NCI-H2227 treated with DMSO at 0.1 percent for 48 hours (cell line): ENCODE results near the gene PKHD1.

Experiments used
- DNase-seq: peaks from one replicate; lab custom pipeline; 2025; lab: John Stamatoyannopoulos, UW

PKHD1 gene

DNA sequence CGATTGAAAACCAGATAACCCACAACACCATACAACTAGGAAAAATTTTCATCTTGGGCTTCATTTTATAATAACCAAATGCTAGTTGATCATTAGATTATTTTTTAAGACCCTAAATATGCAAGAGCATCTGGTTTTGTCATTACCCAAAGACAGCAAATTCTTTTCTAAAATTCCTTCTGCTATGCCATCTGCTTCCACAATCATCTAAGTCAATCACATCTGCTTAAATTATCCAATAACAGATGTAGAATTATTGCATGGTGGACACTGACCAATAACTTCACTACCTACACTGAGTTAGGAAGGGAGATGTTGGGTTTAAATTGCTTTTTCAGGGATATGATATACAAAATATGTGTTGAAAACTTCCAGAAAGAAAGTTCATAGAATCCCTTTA lies 41.9 kb downstream of the PKHD1 start:
- DNase-seq = no peak

DNA sequence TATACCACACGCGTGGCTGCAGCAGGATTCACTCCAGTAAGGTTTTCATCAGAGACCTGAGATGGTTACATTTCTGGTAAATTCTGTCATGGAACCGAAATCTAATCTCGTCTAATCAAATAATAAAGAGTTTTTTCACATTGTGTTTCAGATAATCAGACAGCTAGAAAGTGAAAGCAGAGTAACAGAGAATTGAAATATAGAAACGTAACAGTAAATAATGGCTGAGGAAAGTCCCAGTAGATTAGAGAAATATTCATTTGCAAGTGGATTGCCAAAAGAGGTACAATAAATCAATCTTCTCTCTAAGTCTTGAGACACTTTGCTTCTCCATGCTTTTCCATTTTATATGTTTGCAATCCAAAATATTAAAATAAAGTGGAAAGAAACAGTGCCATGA lies 42.4 kb downstream of the PKHD1 start:
- DNase-seq = no peak

DNA sequence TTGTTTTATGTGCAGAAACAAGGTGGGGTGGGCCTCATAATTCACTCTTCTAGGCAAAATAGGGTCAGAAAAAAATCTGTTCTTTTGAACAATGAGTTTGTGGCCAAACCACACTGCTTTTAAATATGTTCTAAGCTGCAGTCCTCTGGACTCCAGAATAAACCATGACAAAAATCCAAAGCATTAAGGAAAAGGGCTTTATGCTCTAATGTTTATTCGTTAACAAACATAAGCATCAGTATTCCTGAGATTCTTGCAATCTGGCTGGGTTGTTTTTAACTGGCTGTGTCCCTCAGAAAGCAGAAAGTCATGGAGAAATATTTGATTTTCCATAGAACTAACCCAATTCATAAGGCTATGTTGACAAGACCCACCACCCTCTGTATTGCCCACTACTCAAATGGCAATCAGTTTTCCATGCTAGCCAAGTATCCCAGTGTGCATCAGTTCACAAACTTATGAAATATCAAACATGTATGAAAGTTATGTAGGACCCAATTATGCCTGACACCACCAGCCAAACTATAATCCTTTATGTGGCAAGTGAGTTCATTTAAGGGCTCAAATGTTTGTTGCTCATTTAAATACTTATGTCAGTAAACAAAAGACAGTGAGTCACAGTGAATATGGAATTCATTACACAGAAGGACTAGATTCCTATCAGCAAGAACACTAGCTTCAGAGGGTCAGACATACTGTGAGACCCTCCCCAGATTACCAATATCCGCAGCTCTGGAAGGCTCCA lies 45.1 kb downstream of the PKHD1 start:
- no peak for DNase-seq

DNA sequence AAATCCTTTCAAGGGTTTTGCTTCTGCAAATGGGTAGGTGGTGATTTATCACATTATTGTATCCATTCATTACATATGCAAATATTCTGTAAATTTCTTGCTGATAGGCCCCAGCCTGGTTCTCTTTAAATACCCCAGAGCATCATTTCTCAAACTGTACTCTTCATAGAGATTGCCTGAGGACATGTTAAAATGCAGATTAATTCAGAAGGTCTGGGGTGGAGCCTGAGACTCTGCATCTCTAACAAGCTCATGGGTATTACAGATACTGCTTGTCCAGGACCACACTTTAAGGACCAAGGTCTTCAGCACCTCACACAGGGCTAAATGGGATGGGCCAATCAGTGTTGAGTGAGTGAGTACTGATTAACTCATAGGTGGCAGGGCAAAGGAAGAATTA lies 46.3 kb downstream of the PKHD1 start:
- DNase-seq = no peak

DNA sequence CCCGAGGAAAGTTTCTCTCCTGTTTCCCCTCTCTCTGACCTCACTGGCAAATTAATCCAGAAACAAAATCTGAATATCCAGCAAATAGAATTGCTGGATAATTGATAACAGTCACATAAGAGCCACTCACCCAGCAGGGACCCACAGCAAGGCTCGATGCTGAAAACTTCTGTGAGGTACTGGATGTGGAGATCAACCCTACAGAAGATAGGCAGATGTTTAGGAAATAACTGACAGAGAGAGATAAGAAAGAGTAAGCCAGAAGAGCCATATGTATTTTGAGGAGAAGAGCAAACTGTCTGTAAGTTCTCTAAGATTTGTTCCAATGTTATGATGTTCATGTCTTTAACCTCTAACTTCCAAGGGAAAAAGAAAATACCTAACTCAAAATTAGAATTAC lies 59.7 kb downstream of the PKHD1 start:
- DNase-seq = no peak

DNA sequence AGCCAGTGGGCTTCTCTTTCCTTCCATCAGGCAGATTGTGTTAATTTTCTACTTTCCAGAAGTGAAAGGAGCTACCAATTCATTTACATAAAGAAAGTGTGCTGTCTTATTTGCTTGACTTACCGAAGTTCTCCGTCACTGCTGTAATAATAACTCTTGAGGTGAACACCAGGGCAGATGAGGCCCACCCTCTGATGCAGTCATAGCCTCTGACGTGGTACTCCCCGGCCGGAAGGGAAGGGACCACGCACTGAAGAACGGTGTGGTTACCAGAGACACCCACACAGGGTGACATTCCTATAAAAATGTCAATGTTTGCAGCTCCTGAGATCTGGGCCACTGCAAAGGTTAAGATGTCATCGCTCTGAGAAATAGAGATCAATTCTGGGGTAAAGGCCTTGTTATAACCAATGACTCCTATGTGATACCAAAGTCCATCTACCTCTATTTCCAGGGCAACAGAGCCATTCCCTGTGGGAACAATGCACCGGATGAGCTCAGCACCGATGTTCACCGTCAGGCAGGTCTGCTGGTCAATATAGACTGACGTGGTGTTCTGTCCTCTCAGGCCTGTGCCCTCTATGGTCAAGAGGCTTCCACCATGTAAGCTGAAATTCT lies 62.9 kb downstream of the PKHD1 start:
- no peak for DNase-seq

DNA sequence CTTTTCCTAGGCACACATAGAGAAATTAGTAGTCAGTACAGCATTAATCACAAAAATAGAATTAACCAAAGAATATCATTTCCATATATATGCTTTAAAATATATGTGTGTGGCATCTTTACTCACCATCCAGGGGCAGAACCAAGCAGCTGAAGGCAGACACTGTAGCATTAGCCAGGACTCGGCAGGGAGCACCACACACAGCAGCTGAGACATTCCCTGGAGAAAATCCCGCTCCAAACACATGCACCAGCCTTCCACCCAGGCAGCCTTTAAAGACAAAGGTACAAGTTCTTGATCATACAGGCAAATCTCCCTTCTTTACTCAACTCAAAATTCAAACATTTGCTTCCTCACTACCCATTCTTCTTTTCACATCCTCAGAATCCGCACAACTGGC lies 64.7 kb downstream of the PKHD1 start:
- DNase-seq = no peak

DNA sequence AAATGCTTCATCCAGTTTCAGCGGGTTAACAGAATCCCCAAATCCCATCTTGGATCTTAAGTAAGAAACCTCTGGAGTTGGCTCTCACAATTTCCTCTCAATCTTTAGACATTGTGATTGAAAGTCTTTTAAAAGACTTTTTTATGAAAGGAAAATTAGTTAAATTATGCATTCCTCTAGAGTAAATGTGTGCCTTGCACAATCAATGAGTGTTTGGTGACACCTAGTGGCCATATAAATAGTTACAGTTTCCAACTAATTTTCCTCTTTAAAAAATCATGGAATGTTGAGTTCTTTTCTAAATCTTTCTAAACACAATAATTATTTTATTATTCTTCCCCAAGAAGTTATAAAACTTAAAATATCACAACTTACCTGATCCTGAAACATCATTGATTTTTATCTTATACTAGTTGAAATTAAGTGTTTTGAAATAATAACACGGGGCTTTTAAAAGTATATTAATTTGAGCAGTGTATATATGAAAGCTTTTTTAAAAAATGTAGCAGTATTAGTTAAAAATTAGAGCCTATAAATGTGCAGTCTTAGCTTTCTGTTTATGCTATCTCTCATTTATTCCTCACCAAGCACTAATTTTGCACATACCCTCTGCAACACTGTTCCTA lies 66.4 kb downstream of the PKHD1 start:
- DNase-seq = peak; percentile 15

DNA sequence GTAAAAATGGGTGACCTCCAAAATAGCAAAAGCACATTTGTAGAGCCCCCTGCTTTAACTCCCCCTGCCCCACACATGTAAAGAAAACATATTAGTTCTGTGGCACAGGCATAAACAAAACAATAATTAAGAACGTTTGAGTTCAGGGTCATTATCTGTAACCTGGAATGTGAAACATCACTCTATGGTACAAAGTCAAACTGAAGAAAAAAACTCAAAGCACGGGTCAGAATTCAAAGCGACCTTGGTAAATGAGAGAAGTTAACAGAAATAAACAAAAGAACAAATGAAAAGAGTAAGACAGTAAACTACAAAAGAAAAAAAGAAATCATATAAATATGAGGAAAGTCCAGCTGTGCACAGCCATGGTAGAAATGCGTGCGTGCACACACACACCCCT lies 67.5 kb downstream of the PKHD1 start:
- no peak for DNase-seq

DNA sequence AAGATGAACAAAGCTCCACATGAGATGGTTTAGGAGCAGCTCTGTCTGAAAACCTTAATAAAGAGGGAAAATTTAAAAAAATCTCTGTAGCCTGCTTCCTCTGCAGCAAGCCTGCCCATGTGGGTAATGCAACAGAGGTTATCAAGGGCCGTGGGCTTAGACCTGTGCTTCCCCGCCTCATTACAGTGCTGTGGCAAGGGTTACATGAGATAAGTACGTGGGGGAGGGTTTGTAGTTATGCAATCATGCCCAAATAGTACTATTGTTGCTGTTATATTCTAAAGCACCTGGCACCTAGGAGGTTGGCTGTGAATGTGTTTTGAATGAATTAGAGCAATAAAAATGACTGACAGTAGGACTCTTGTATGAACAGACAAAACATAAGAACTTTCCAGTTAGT lies 68.3 kb downstream of the PKHD1 start:
- DNase-seq = no peak

DNA sequence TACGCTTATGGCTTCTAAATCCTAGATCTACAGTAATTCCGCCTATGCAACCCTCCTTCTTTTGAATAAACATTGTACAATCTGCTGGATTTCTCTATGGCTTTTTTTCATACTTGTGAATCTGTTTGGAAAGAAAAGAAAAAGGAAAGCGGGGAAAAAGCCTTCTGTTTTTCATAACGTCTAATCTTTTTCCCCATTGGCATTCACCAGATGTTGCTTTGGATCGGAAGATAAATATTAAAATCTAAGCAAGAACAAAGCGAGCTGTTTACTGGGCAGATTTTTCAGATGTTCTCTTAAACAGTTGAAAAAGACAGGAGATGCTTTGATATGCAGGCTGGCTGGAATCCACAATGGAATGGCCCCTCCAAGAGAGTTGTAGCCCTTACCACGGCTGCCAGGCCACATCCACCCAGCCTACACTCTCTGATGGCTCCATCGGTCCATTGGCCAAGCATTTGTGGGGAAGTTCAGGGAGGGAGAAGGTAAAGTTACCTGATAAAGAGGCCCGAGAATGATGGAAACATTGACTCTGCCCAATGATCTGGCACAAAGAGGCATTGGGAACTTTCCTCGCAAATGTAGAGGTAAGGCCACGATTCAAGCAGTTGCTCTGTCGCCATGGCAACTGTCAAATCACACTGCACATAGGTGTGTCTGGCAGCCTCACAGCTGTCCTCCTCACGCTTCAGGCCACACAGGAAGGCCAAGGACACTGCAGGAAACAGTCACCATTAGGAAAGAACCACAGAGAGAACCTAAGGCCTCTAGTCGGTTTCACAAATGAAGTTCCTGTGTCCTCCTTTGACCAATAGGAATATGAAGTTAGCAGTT lies 70.3 kb downstream of the PKHD1 start:
- no peak for DNase-seq

DNA sequence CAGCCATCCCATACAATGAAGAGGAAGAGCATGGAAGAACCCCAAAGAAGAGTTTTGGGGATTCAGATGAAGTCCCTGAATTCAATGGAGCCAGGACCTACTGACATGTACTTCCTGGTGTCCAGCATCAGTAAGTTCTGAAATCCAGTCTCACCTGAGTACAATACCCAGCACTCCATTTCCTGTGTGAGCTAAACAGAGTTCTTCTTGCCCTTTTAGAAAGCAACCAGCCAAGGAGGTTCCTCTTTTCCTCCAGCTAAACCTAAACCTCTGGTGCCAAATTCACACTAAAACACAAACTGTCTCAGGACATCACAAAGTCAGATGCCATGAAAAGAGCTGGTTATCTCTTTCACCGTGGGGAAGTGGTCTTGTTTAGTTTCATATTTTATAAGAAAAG lies 71.5 kb downstream of the PKHD1 start:
- no peak for DNase-seq

DNA sequence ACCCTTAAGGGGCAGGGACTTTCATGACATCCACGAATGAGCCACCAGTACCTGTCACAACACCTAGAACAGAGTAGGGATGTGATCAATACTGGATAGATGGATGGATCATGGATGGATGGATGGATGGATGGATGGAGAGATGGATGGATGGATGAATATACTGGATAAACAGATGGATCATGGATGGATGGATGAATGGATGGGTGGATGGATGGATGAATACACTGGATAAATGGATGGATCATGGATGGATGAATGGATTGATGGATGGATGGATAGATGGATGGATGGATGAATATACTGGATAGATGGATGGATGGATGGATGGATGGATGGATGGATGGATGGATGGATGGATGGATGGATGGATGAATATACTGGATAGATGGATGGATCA lies 73.0 kb downstream of the PKHD1 start:
- DNase-seq = no peak

DNA sequence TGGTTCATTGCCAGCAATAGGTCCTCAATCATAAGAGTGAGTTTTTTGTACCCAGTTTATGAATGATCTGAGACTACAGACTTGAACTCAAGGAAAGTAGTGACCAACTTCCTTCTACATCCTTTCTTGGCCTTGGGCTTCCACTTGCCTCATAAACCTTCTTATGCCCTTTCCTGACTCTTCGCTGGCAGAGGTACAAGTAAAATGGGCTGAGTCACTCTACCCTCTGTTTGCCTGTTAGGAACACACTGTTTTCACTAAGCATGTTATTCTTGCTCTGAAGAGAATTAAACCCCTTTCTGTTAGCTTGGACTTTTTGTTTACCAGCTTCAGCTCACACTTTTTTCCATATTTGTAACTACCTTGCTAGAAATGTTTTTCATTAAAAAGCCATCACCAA lies 74.4 kb downstream of the PKHD1 start:
- no peak for DNase-seq

DNA sequence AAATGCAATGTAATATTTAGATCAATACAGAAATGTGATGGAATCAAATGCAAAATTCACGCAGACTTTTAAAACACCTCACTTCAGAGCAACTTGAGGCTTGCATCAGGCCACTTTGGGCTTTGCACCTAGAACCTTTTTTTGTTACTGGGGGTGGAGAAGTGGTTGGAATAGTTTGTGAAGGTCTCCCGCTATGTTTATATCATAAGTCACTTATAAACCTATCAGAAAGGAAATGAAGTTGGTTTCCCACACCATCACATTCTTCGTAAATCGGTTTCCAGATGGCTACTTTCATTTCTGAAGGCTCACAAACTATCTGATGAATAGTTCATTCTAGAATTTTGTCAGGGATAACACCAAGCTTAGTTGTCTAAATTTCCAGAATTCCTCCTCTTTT lies 74.8 kb downstream of the PKHD1 start:
- no peak for DNase-seq

DNA sequence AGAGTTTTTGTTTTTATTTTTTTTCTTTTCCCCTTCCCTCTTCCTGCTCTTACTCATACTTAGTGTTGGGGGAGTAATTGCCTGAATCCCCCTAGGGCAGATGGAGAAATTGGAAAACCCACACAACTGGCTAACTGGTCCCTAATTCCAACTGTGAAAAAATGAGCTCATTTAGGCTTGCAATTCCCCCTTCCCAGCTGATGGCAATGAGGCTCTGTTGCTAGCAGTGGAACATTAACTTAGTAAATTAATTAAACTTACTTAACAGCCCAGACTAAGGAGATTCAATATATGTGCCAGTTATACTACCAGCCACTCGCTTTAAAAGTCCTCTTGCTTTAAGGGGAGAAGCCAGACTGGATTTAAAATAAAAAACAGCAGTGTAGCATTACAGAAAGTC lies 76.6 kb downstream of the PKHD1 start:
- no peak for DNase-seq

DNA sequence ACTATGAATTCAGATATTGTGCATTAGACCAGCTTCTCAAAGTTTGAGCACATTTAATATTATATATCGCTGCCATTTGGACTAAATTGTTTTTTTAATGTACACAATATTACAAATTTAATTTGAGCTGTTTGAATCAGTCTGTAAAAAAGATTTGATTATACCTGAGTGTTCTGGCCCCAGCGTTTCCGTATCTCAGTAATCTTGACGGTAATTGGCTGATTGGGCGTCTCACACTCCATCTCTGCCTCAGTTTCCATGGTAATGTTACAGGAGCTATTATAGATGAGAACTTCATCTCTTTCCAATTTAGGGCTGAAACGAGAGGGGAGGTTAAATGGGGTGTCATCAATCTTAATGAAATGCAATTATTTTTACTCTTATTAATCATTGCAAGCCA lies 77.3 kb downstream of the PKHD1 start:
- DNase-seq = no peak

DNA sequence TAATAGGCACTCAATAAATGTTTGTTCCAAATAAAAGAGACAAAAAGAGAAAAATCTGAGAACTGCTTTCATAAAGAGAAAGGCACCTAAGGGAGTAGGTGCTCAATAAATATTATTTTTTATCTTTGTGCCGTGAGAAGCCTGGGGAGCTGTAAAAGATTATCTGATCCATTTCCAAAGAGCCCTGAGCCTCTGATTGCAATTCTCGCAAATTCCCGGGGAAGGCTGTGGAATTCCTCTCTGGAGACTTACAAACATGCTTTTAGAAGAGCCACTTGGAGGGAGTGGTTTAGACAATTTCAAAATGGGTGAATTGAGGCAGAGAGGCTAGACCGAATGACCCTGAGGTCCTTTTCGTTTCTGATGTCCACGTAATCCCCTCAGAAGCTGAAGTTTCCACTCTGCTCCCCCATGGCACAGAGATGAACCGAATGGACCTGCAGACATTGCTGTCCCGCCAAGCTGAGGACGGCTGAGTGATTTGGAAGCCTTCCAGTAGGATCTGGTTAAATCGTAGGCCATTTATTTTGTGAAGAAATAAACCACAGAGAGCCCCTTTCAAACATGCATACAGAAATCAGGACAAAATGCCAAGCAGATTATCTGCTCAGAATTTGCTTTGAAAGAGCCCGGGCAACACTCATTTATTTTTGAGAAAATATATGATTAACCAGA lies 77.8 kb downstream of the PKHD1 start:
- DNase-seq = no peak

DNA sequence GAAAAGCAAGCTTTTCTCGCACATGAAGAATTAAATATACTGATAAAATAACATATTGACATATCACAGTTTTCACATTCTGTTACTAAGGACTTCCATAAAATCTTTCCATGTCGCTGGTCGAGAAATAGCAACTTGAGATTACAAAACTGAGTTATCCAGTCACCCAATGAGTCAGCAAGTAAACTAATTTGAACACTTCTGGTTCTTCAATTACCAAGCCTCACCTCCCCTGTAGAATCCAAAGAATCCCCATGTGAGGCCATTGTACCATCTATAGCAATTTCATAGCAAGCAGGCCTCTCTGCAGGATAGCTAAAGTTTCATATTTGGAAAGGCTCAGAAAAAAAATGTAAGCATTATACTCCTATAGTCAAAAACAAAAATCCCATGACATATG lies 87.3 kb downstream of the PKHD1 start:
- no peak for DNase-seq

DNA sequence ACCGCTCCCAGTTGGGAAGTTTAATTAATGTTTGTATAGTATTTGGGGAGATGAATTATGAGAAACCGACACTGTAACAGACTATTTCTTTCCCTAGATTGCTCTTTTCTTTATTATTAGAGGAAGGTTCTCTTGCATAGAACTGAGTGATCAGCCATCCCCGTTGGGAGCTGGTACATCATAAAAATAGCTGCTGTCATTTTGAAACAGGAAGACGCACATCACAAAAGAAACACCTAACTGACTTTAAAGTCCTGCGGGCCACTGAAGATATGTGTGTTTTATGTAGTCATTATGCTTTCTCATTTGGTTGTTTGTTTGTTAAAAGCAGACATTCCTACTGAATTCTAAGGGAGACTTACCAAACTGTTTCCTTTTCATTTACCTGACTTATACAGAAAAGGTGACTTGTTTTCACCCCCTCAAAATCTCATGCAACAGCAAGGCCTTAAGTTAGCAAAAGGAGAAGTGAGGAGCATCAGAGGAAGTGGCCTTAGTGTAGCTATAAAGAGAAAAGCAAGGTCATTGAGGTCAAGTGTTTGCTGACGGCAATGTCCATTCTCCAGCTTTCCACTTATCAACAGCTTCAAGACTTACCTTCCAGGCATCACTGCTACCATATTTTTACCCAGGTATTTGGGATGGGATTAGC lies 91.0 kb downstream of the PKHD1 start:
- DNase-seq = no peak

DNA sequence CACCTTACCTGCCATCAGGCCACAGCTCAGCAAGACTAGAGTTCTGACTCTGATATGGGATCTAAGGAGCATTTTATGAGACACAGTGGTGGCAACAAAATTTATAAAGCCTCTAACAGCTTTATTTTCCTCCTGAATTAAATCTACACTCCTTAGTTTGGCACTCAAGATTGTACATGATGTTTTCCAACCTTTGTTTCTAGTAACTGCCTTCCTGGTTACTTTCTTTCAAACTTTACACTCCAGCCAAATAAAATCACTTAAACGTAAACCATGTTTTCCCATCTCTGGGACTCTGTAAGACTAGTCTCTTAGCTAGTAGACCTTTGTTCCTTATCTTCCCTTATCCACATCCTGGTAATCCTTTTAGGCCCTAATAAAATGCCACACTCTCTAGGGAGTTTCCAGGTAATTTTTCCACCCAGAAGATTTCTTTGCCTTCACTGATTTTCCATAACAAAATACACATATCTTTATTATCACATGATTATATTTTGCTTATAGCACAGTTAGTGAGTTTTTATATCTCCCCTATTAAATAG lies 92.1 kb downstream of the PKHD1 start:
- DNase-seq = no peak
